Esophagus muscularis mucosa (tissue), 4 donors: ENCODE data around the gene APOL4. TPM values are rescaled to one million over a fixed set of nuclear protein-coding genes. Genes with fewer than 3 reads are reported as not detected.
A peak's percentile ranks its signal among the peaks of the same experiment; 100 is the strongest.
"Not testable (repeated sequence)": the region's sequence is repeated elsewhere in the genome, so short reads cannot be mapped to it uniquely, and the experiment has no call there.

ENCODE experiments used
- DNase-seq: peaks from one replicate; pipeline ENCODE4 v3.0.0-alpha.2; 2017; ENCODE audit errors: extremely low spot score
- H3K27ac ChIP-seq, 4 donors: fragments of 200-600 bp; sonication (generic); replicated peaks in 1 of 4; 1 replicate in 3 of 4; 2 replicates in 1 of 4; pipeline ENCODE4 v1.5.1; 2016 to 2019; ENCODE audit warnings: mild to moderate bottlenecking in 1 of 4
- H3K27me3 ChIP-seq, 4 donors: fragments of 200-600 bp; sonication (generic); one replicate each; pipeline versions ENCODE4 v1.5.1 to v1.6.0; 2016 to 2019
- H3K36me3 ChIP-seq, 4 donors: fragments of 200-600 bp; sonication (generic); one replicate each; pipeline ENCODE4 v1.5.1; 2016 to 2019
- H3K4me1 ChIP-seq, 4 donors: fragments of 200-600 bp; sonication (generic); one replicate each; pipeline ENCODE4 v1.5.1; 2016 to 2019
- H3K4me3 ChIP-seq, 4 donors: fragments of 200-600 bp; sonication (generic); 1 replicate in 2 of 4; 2 replicates in 2 of 4; pipeline ENCODE4 v1.5.1; 2016 to 2019; ENCODE audit warnings: mild to moderate bottlenecking in 4 of 4, moderate library complexity in 1 of 4
- H3K9me3 ChIP-seq, 4 donors: fragments of 200-600 bp; sonication (generic); 1 replicate in 3 of 4; 2 replicates in 1 of 4; pipeline ENCODE4 v1.5.1; 2016 to 2019
- CTCF ChIP-seq, 3 experiments: fragments of 200-600 bp in 2 of 3; fragments of 450-650 bp in 1 of 3; sonication (generic) in 2 of 3; IDR thresholded peaks; one replicate each; pipeline ENCODE4 v1.5.1; 2017 to 2019; ENCODE audit warnings: antibody characterized with exemption in 3 of 3, mild to moderate bottlenecking in 2 of 3, moderate library complexity in 1 of 3
- EP300 ChIP-seq: sonication (generic); formaldehyde crosslinking; IDR thresholded peaks from one replicate; pipeline ENCODE4 v1.6.1; 2017; ENCODE audit warnings: antibody characterized with exemption
- POLR2A ChIP-seq: fragments of 450-650 bp; IDR thresholded peaks from one replicate; pipeline ENCODE4 v1.6.1; 2017; ENCODE audit warnings: antibody characterized with exemption, moderate library complexity, mild to moderate bottlenecking, low read depth
- POLR2AphosphoS5 ChIP-seq, 2 donors: sonication (generic); formaldehyde crosslinking; IDR thresholded peaks; one replicate each; pipeline ENCODE4 v1.6.1; 2017; ENCODE audit warnings: antibody characterized with exemption in 2 of 2
- WGBS: methylation state at CpG from one replicate; pipeline ENCODE4 v1.1.5; 2018; 5-methylcytosine and 5-hydroxymethylcytosine counted together
- intact Hi-C: fragments of 100-400 bp; cut with DNase I; formaldehyde crosslinking; loops from one replicate; pipeline ENCODE4 v1.15.1; 2023
- total RNA-seq, 4 donors: library from RNA; depleted of rRNA; stranded (reverse); fragments of >200 nt; gene quantifications; one replicate each; pipeline versions ENCODE4 v1.1.0 to v1.2.1, GENCODE V29; 2016

Gene APOL4
- 10 to 100 TPM in 1 of 4 donors, 1 to 10 TPM in 2, under 1 TPM in 1; 0.19 to 24.7 (median 1.6) TPM for total RNA-seq

GRCh38 chr22:36201630-36202319 is at the start of gene APOL4:
Gene APOL4, minus strand, starts transcription at chr22:36201809. Its CDS starts 75 bp downstream, at chr22:36201734.
- Histone ChIP-seq H3K27ac (peak within 1 kb of the TSS in 3 of 4 donors; percentile 13 to 57 (median 51)), H3K4me1 (peaks cover 19 to 30% (median 22%) of the 10 kb centered on the region in 4 donors), H3K4me3 (peak within 1 kb of the TSS in 2 of 4 donors; percentile 22 to 35), H3K9me3 (no peaks in the 10 kb centered on the region), H3K27me3 (no peaks in the 10 kb centered on the region), H3K36me3 (no peaks in the 10 kb centered on the region)
- intact Hi-C loops: loop anchor here (5.0 kb wide), 1 partner anchor 56 kb away; no protein-coding TSS in a partner anchor
- TF ChIP-seq POLR2A: no peak
- TF ChIP-seq POLR2AphosphoS5 (IDR thresholded peaks at IDR 0.05): peak in 1 of 2 donors; percentile 51
- 50% methylated on average over 7 of the region's 13 CpGs for WGBS
- DNase-seq: no peak

GRCh38 chr22:36250292-36250960 is 48.8 kb upstream of the APOL4 start:
- H3K4me3 ChIP-seq, H3K36me3 ChIP-seq, DNase-seq, H3K9me3 ChIP-seq, intact Hi-C loops, H3K27ac ChIP-seq, H3K27me3 ChIP-seq: not testable (repeated sequence)
- 90% methylated on average over 24 of the region's 24 CpGs for WGBS
- peaks cover 24 to 37% (median 31%) of the 10 kb centered on the region in 4 donors for H3K4me1 ChIP-seq

GRCh38 chr22:36249160-36249559 is 47.6 kb upstream of the APOL4 start:
- H3K4me1 ChIP-seq: peaks cover 22 to 37% (median 29%) of the 10 kb centered on the region in 4 donors
- intact Hi-C loops: no loop called here
- H3K27ac ChIP-seq: no peak overlapping the region
- H3K9me3 ChIP-seq: no peaks in the 10 kb centered on the region
- H3K36me3 ChIP-seq: no peaks in the 10 kb centered on the region
- WGBS: 94% methylated on average over 2 of the region's 2 CpGs
- DNase-seq: no peak
- H3K4me3 ChIP-seq: no peak overlapping the region
- H3K27me3 ChIP-seq: no peaks in the 10 kb centered on the region
- no peak for TF ChIP-seq EP300

GRCh38 chr22:36247955-36248354 is 46.3 kb upstream of the APOL4 start:
- no peak overlapping the region for H3K4me3 ChIP-seq
- no peaks in the 10 kb centered on the region for H3K9me3 ChIP-seq
- no peaks in the 10 kb centered on the region for H3K27me3 ChIP-seq
- H3K4me1 ChIP-seq: peaks cover 21 to 32% (median 27%) of the 10 kb centered on the region in 4 donors
- intact Hi-C loops: no loop called here
- no peaks in the 10 kb centered on the region for H3K36me3 ChIP-seq
- DNase-seq: no peak
- WGBS: 57% methylated on average over 5 of the region's 5 CpGs
- no peak overlapping the region for H3K27ac ChIP-seq
- TF ChIP-seq CTCF (IDR thresholded peaks at IDR 0.05) (no peak), EP300 (no peak), POLR2A (no peak), POLR2AphosphoS5 (IDR thresholded peaks at IDR 0.05) (no peak)

GRCh38 chr22:36246718-36247117 is 45.1 kb upstream of the APOL4 start:
- no peak overlapping the region for H3K27ac ChIP-seq
- 96% methylated on average over 3 of the region's 3 CpGs for WGBS
- intact Hi-C loops: no loop called here
- H3K4me1 ChIP-seq: peaks cover 18 to 24% (median 21%) of the 10 kb centered on the region in 4 donors
- H3K9me3 ChIP-seq: no peaks in the 10 kb centered on the region
- H3K4me3 ChIP-seq: no peak overlapping the region
- TF ChIP-seq POLR2AphosphoS5 (IDR thresholded peaks at IDR 0.05) (no peak), EP300 (no peak), POLR2A (no peak), CTCF (IDR thresholded peaks at IDR 0.05) (no peak)
- H3K36me3 ChIP-seq: no peaks in the 10 kb centered on the region
- no peaks in the 10 kb centered on the region for H3K27me3 ChIP-seq
- DNase-seq: no peak

- H3K36me3 ChIP-seq: no peaks in the 10 kb centered on the region
- TF ChIP-seq POLR2AphosphoS5 (IDR thresholded peaks at IDR 0.05): no peak
- TF ChIP-seq EP300: no peak
- no peak for TF ChIP-seq CTCF (IDR thresholded peaks at IDR 0.05)
- TF ChIP-seq POLR2A: no peak
- H3K27me3 ChIP-seq: no peaks in the 10 kb centered on the region
- peaks cover 18 to 24% (median 21%) of the 10 kb centered on the region in 4 donors for H3K4me1 ChIP-seq
- peak overlapping the region in 1 of 4 donors; percentile 67 for H3K27ac ChIP-seq
- intact Hi-C loops: no loop called here
- no peaks in the 10 kb centered on the region for H3K9me3 ChIP-seq
- no peak overlapping the region for H3K4me3 ChIP-seq
- WGBS: 66% methylated on average over 4 of the region's 4 CpGs
- no peak for DNase-seq
Measured at GRCh38 chr22:36245805-36246356, 44.3 kb upstream of the APOL4 start.
